GM12801 (cell line): ENCODE data around the gene HLA-DMA.

Experiments used
- TF ChIP-seq, protein P1 (sequence below): IDR thresholded peaks from one replicate; pipeline ENCODE4 v1.5.1; 2011; ENCODE audit warnings: control low read depth; ENCODE audit not compliant: insufficient read length; ENCODE audit errors: extremely low read depth

Gene HLA-DMA

DNA sequence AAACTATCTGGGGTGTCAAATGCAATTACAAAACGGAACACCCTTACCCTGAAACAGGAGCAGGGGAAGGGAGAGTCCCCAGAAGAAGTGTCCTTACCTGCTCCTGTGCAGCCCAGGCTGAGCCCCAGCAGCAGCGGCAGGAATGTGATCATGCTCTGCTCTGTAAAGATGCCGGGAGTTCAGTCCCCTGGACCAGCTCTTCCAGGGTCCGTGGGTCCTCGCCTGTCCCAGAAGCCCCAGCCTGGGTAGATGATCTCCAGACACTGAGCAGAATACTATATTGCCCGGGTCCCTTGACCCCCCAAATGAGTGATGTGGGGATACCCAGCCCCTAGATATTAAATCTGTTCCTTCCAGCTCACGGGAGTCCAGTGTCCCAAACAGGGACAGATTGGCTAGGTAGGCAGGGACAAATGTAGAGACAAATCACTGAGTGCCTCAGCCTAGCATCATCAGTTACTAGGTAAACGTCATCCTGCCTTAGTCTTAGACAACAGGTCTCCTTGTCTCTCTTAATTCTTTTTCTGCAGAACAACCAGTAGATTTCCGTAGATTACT, 12.2 kb downstream of the HLA-DMA start, which contains the start of gene HLA-DMB:
TSS of gene HLA-DMB (minus strand) at position 373 of the 558 bp plus-strand sequence. CDS start at position 152, 221 bp downstream.
- TF ChIP-seq, protein P1, sequence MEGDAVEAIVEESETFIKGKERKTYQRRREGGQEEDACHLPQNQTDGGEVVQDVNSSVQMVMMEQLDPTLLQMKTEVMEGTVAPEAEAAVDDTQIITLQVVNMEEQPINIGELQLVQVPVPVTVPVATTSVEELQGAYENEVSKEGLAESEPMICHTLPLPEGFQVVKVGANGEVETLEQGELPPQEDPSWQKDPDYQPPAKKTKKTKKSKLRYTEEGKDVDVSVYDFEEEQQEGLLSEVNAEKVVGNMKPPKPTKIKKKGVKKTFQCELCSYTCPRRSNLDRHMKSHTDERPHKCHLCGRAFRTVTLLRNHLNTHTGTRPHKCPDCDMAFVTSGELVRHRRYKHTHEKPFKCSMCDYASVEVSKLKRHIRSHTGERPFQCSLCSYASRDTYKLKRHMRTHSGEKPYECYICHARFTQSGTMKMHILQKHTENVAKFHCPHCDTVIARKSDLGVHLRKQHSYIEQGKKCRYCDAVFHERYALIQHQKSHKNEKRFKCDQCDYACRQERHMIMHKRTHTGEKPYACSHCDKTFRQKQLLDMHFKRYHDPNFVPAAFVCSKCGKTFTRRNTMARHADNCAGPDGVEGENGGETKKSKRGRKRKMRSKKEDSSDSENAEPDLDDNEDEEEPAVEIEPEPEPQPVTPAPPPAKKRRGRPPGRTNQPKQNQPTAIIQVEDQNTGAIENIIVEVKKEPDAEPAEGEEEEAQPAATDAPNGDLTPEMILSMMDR: no peak

DNA sequence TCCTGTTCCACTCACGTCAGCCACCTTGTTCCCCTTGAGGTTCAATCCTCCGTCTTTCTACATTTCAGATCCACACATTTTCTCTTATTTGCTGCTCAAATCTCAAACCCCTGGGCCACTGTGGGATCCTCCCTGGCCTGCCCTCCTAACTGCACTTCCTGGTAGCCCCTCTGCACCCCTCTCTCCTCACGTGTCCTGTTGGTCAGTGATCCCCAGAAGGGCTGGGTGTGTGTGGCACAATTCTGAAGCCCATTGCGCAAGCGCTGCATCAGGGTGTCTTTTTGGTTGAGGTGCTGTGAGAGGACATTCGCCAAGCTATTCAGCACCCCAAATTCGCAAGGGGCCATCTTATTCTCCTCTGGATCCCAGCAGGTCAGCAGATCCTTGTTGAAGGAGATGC, 14.4 kb downstream of the HLA-DMA start:
- TF ChIP-seq, protein P1: no peak

GRCh38 chr6:32937230-32937633, 15.7 kb downstream of the HLA-DMA start:
- TF ChIP-seq, protein P1: no peak

DNA sequence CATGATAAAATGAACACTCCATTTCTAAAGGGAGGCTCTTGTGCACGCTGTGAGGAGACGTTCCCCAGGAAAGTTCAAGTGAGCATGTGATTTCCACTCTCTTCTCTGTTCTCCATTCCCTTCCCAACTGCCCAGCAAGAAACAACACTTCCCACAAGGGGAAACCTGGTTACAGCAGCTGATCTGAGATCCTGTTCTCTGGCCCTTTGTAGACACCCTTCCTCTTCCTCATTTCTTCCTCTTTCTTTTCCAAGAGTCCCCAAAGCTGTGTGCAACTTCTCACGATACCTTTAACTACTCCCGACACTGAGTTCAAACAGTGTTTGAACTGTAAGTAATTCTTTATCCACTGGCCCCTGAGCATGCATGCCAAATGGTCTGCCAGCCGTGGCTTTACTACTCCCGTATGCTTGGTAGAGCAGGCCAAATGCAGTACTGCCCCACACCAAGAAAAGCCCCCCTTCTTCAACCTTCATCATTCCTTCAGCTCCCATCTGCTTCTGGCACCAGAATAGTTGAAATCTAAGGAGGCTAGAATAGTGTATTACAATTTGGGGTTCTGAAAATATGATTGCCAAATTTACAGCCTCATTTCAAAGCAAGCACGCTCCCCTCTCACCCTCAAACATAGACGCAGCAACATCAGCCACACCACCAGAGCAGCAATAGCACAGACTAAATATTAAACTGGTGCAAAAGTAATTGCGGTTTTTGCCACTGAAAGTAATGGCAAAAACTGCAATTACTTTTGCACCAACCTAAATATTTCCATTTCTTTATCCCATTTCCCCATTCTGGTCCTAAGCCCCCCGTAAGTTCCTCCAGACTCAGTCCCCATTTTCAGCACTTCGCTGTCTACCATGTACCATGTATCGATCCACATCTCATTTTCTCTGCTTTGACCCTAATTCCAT, 16.4 kb downstream of the HLA-DMA start:
- TF ChIP-seq, protein P1: no peak

DNA sequence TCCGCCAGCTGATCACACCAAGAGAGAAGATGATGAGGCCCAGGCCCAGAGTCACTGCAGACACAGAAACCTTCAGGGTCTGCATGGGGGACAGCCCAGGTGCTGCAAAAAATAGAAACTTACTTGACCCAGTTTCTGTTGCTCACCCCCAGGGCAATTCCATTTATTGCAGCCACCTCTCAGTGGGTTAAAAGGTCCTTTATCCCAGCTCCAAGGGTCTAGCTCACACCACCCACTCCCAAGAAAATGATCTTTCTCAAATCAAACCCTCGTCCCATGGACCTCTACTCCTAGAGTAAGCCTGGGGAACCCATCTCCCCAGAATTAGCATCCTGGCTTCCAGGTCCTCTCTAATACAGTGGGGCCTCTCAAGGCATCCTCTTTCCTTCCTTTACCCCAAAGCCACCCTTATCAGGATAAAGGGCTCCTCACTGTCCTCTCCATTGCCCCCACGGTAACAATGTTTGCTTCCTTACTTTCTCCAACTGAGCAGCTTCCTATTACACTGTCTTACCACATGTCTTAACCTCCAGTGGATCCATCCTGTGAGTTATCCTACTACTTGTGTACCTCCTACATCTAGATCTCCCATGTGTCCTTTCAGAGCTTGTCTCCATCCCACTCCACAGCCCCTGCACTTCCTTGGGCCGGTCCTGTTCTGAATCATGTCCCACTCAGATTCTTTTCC, 17.2 kb downstream of the HLA-DMA start:
- TF ChIP-seq, protein P1: no peak

DNA sequence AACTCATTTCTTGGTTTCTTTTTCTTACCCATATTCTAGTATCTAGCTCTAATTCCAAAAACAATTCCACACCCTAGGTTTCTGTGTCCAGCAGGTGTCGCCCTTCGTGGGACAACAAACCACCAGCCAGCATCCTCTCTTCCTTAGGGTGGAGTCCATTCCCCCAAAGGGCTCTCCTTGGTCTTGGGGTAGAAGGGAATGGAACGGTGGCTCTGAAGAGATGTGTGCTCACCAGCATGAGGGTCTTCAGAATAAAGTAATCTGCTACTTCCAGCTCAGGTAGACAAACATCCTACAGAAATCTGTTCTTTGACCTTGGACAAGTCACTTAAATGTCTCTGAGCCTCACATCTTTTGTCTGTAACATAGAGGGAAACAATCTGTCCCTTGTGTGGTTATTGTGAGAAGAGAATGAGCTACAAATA, 19.2 kb downstream of the HLA-DMA start:
- TF ChIP-seq, protein P1: no peak

- TF ChIP-seq, protein P1: no peak
Measured at GRCh38 chr6:32932132-32932868, 20.6 kb downstream of the HLA-DMA start.
